GM18868 (cell line): ENCODE results near the gene STPG3.

Experiments used
- ATAC-seq: cut with Tn5 transposase; IDR thresholded peaks from one replicate; pipeline ENCODE4 v1.9.1; 2021; ENCODE audit warnings: mild to moderate bottlenecking, moderate library complexity; ENCODE audit not compliant: unreplicated experiment

Gene STPG3

DNA sequence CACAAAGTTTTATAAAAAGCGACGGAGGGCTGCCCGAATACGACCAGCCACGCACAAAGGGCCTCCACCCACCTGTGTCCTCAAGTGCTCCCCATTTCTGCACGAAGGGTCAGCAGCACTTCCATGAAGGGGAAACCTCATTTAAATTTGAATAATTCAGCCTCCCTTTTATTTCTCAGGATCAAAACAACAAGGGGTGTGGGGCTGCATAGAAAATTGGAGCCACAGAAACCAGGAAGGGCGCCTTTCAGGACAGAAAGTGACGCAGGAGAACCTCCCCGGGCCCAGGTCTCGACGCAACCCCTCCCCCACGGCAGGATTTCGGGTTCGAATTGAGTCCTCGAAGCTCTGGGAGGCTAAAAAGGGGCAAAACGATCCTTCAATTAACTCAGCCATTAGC lies 48.9 kb downstream of the STPG3 start:
- no peak for ATAC-seq

DNA sequence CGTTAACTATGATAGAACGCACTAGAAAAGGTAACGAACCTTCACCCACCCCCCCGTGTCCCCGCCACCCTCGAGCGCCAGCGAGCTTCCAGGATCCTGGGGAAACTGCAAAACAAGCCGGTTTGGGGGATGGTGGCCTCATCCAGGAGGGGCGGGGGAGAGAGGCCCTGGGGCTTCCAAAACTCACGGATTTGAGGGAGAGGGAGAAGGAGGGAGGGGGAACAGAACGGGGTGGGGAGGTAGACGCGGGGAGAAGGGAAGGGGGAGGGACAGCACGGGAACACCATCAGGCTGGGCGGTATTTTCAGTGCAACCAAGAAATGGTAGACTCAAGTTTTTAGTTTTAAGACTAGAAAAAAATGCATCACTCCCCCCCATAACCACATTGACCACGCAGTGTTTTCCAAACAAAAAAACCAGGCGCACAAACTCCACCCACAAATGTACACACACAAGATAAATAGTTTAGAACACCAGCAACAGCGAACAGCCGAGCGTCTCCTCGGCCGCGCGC lies 49.5 kb downstream of the STPG3 start:
- ATAC-seq, result no peak

DNA sequence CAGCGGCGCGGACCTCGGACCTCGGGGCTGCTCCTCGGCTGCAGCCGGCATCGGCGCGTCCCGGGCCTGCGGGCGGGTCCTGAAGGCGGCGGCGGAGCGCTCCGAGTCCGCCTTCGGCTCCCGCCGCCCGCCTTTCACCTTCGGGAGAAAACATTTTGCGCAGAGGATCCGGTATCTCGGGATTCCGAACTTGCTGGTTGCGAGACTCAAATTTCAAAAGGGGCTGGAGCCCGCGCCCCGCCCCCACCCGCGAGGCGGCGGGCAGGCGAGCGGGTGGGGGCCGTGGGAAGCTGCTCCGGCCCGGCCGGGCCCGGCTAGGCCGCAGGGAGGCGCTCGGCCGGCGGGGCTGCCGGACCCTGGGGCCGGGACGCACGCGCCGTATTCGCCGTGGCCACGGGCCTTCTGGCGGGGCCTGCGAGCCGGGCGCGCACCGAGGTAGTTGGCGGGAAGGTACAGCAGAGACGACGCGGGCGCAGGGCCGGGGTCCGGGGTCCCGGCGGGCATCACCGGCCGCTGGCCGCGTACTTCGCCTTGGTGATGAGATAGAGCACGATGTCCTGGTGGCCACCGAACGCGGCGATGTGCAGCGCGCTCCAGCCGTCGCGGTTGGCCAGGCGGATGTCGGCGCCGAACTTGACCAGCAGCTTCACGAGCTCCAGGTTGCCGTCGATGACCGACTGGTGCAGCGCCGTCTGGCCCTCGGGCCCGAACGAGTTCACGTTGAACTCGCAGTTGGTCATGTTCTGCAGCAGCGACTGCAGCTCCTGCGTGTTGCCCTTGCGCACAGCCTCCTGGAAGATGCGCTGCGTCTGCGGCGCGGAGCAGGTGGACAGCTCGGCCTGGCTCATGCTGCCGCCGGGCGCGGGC lies 50.2 kb downstream of the STPG3 start:
- ATAC-seq, result peak; percentile 16

GRCh38 chr9:137302118-137302448 lies 51.0 kb downstream of the STPG3 start, which contains the start of gene NRARP:
Gene NRARP, minus strand, starts transcription at chr9:137302271. Its CDS starts 343 bp downstream, at chr9:137301928.
- peak; percentile 67 for ATAC-seq

GRCh38 chr9:137302449-137303150 lies 51.5 kb downstream of the STPG3 start:
- peak; percentile 37 for ATAC-seq
